Measurements from ENCODE around the gene CNGB1. TPM values are rescaled to one million over a fixed set of nuclear protein-coding genes. Genes with fewer than 3 reads are reported as not detected.
"Not testable (repeated sequence)": the region's sequence is repeated elsewhere in the genome, so short reads cannot be mapped to it uniquely, and the experiment has no call there.

The CNGB1 gene
- total RNA-seq, 2 donors from 2014 or later = 0.05 to 0.69 TPM

GRCh38 chr16:58012481-58012880 lies 41.6 kb upstream of the CNGB1 start:
- no peak overlapping the region for H3K9ac ChIP-seq (ENCODE audit: low read depth in 2 of 2, low read length in 2 of 2)
- DNase-seq = no peak
- no peak for TF ChIP-seq CTCF (IDR thresholded peaks at IDR 0.05)
- no peak overlapping the region for H3K4me3 ChIP-seq
- H3K27ac ChIP-seq = no peak overlapping the region
- H3K27me3 ChIP-seq = no peaks in the 10 kb centered on the region
- intact Hi-C loops (cut with DNase I) = no loop called here
- no peaks in the 10 kb centered on the region for H3K9me3 ChIP-seq
- H3K36me3 ChIP-seq = no peaks in the 10 kb centered on the region
- H3K4me1 ChIP-seq = no peaks in the 10 kb centered on the region

DNA sequence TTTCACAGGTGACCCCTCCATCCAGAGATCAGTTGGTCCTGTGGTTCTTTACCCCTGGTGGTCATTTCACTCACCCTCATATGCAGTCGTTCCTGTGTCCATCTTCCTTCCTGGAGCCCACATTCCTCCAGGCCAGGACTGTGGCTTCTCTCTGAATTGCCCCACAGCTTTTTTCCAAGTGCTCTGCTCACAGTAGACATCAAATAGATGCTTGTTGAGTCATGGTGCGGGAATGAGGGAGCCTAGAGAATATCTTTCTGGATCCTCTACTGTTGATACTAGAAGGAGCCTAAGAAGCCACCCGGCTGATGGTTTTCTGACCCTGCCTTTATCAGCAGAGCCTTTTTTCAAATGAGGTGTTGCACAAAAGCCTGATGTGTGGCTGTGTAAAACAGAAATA lies 40.7 kb upstream of the CNGB1 start:
- Histone ChIP-seq H3K9me3 (no peaks in the 10 kb centered on the region), H3K27ac (no peak overlapping the region), H3K9ac (ENCODE audit: low read depth in 2 of 2, low read length in 2 of 2) (no peak overlapping the region), H3K4me3 (no peak overlapping the region), H3K27me3 (no peaks in the 10 kb centered on the region), H3K4me1 (no peaks in the 10 kb centered on the region), H3K36me3 (no peaks in the 10 kb centered on the region)
- intact Hi-C loops (cut with DNase I) = no loop called here
- no peak for TF ChIP-seq CTCF (IDR thresholded peaks at IDR 0.05)
- no peak for DNase-seq

GRCh38 chr16:58010886-58011285 lies 40.0 kb upstream of the CNGB1 start:
- no peaks in the 10 kb centered on the region for H3K4me1 ChIP-seq
- no peak for TF ChIP-seq CTCF (IDR thresholded peaks at IDR 0.05)
- intact Hi-C loops (cut with DNase I) = no loop called here
- no peak overlapping the region for H3K4me3 ChIP-seq
- no peak overlapping the region for H3K27ac ChIP-seq
- H3K9me3 ChIP-seq = no peaks in the 10 kb centered on the region
- H3K9ac ChIP-seq (ENCODE audit: low read depth in 2 of 2, low read length in 2 of 2) = no peak overlapping the region
- DNase-seq = no peak
- H3K36me3 ChIP-seq = no peaks in the 10 kb centered on the region
- no peaks in the 10 kb centered on the region for H3K27me3 ChIP-seq

DNA sequence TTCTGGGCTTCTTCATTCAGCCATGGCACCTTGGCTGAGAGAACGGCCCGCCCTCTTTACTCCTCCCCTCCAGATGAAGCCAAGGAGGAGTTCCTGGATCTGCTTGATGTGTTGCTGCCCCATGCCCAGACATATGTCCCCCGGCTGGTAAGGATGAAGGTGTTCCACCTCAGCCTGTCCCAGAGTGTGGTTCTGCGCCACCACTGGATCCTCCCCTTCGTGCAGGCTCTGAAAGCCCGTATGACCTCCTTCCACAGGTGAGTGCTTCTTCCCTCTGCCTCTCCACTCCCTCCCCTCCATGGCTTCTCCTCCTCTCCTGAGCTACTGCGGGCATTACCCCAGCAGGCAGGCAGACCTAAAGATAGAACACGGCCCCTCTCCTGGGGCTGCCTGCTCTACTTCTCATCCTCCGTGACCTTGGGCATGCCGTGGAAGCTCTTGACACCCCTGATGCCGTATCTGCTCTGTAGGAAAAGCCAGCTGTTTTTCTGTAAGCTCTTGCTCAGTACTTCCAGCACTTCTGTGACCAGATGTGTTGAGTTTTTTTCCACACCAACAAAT lies 39.0 kb upstream of the CNGB1 start:
- Histone ChIP-seq H3K4me1 (no peaks in the 10 kb centered on the region), H3K27me3 (no peaks in the 10 kb centered on the region), H3K9ac (ENCODE audit: low read depth in 2 of 2, low read length in 2 of 2) (no peak overlapping the region), H3K9me3 (no peaks in the 10 kb centered on the region), H3K4me3 (no peak overlapping the region), H3K27ac (no peak overlapping the region), H3K36me3 (no peaks in the 10 kb centered on the region)
- DNase-seq = no peak
- TF ChIP-seq CTCF (IDR thresholded peaks at IDR 0.05) = no peak
- intact Hi-C loops (cut with DNase I) = no loop called here

GRCh38 chr16:58004736-58005135 lies 33.8 kb upstream of the CNGB1 start:
- H3K27ac ChIP-seq; H3K4me3 ChIP-seq; H3K36me3 ChIP-seq; H3K9me3 ChIP-seq; intact Hi-C loops (cut with DNase I); H3K4me1 ChIP-seq; DNase-seq; H3K9ac ChIP-seq (ENCODE audit: low read depth in 2 of 2, low read length in 2 of 2); H3K27me3 ChIP-seq: not testable (repeated sequence)

DNA sequence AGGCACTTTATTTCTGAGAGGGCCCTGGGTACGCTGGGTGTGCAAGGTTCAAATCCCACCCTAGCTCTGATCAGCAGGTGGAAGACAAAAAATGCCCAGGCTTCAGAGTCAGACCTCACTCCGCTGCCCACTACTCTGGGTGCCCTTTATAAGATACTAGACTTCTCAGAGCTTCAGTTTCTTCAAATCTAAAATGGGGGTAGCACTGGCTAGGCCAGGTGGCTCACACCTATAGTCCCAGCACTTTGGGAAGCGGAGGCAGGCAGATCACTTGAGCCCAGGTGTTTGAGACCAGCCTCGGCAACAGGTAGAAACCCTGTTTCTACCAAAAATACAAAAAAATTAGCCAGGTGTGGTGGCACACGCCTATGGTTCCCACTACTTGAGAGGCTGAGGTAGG lies 32.0 kb upstream of the CNGB1 start:
- H3K4me3 ChIP-seq = no peak overlapping the region
- no peak overlapping the region for H3K9ac ChIP-seq (ENCODE audit: low read depth in 2 of 2, low read length in 2 of 2)
- intact Hi-C loops (cut with DNase I) = loop anchor here (2.0 kb wide), 1 partner anchor 102 kb away; no protein-coding TSS in a partner anchor
- no peaks in the 10 kb centered on the region for H3K27me3 ChIP-seq
- no peak for DNase-seq
- H3K9me3 ChIP-seq = no peaks in the 10 kb centered on the region
- H3K36me3 ChIP-seq = no peaks in the 10 kb centered on the region
- no peak overlapping the region for H3K27ac ChIP-seq
- no peak for TF ChIP-seq CTCF (IDR thresholded peaks at IDR 0.05)
- no peaks in the 10 kb centered on the region for H3K4me1 ChIP-seq
